Measurements from ENCODE around the gene DNASE2.

GRCh38 chr19:12913011-12913561 lies 31.8 kb upstream of the DNASE2 start:
- TF ChIP-seq CTCF (IDR thresholded peaks at IDR 0.05; ENCODE audit: low read length) = no peak
- TF ChIP-seq EZH2 (optimal IDR thresholded peaks at IDR 0.05; ENCODE audit: low read depth, low read length) = no peak
